Ramos (cell line): ENCODE data around the gene TGFBR2.

ENCODE experiments used
- in situ Hi-C: fragments of 300-500 bp; cut with MboI; formaldehyde crosslinking; loops from one replicate; pipeline ENCODE4 v1.14.3; 2022; ENCODE audit warnings: low sequenced_read_pairs; ENCODE audit not compliant: unreplicated experiment

The TGFBR2 gene

GRCh38 chr3:30646961-30647752 is 40.8 kb downstream of the TGFBR2 start:
- in situ Hi-C loops = no loop called here

GRCh38 chr3:30648670-30649357 is 42.4 kb downstream of the TGFBR2 start:
- in situ Hi-C loops = no loop called here

GRCh38 chr3:30649572-30650318 is 43.3 kb downstream of the TGFBR2 start:
- in situ Hi-C loops = no loop called here

- in situ Hi-C loops = no loop called here
These were observed 44.1 kb downstream of the TGFBR2 start for GRCh38 chr3:30650348-30650995.

GRCh38 chr3:30654269-30654668 is 47.9 kb downstream of the TGFBR2 start:
- in situ Hi-C loops = no loop called here

GRCh38 chr3:30655187-30655812 is 48.9 kb downstream of the TGFBR2 start:
- in situ Hi-C loops = no loop called here

- in situ Hi-C loops = no loop called here
These were observed 50.3 kb downstream of the TGFBR2 start for GRCh38 chr3:30656624-30657141.

GRCh38 chr3:30657914-30658313 is 51.5 kb downstream of the TGFBR2 start:
- in situ Hi-C loops = no loop called here

- in situ Hi-C loops = no loop called here
These were observed 52.1 kb downstream of the TGFBR2 start for GRCh38 chr3:30658328-30659052.

GRCh38 chr3:30659270-30660130 is 53.1 kb downstream of the TGFBR2 start:
- in situ Hi-C loops = no loop called here

GRCh38 chr3:30660136-30660535 is 53.7 kb downstream of the TGFBR2 start:
- in situ Hi-C loops = no loop called here

GRCh38 chr3:30660656-30661055 is 54.3 kb downstream of the TGFBR2 start:
- in situ Hi-C loops = no loop called here

GRCh38 chr3:30661098-30661873 is 54.9 kb downstream of the TGFBR2 start:
- in situ Hi-C loops = no loop called here

- in situ Hi-C loops = no loop called here
These were observed 56.4 kb downstream of the TGFBR2 start for GRCh38 chr3:30662836-30663235.

GRCh38 chr3:30663533-30664241 is 57.3 kb downstream of the TGFBR2 start:
- in situ Hi-C loops = no loop called here

- in situ Hi-C loops = no loop called here
These were observed 58.1 kb downstream of the TGFBR2 start for GRCh38 chr3:30664459-30664858.

GRCh38 chr3:30664884-30665283 is 58.5 kb downstream of the TGFBR2 start:
- in situ Hi-C loops = no loop called here
